H1 (cell line): Measurements from ENCODE around the gene KCNMA1.

Source experiments
- ATF2 ChIP-seq: IDR thresholded peaks from 2 replicates; pipeline ENCODE4 v1.6.1; 2012; ENCODE audit warnings: low read length, inconsistent platforms
- EP300 ChIP-seq, 2 experiments: IDR thresholded peaks; 1 replicate in 1 of 2; 2 replicates in 1 of 2; pipeline ENCODE4 v1.6.1; 2011 to 2012; ENCODE audit warnings: low read depth in 2 of 2, low read length in 2 of 2, mild to moderate bottlenecking in 2 of 2, borderline replicate concordance in 1 of 2, inconsistent platforms in 1 of 2, moderate library complexity in 1 of 2
- JUND ChIP-seq: IDR thresholded peaks from 2 replicates; pipeline ENCODE4 v1.6.1; 2011; ENCODE audit warnings: mild to moderate bottlenecking, improper control_type of control experiment, low read length
- POU5F1 ChIP-seq: IDR thresholded peaks from 2 replicates; pipeline ENCODE4 v1.6.1; 2011; ENCODE audit warnings: low read depth, mild to moderate bottlenecking, low read length, moderate library complexity
- RFX5 ChIP-seq: IDR thresholded peaks from 2 replicates; pipeline ENCODE4 v1.6.1; 2011; ENCODE audit warnings: low read depth, low read length, improper control_type of control experiment, borderline replicate concordance
- SAP30 ChIP-seq: fragments of 300-600 bp; sonication (generic); IDR thresholded peaks from 2 replicates; pipeline ENCODE4 v1.7.1; 2012; ENCODE audit warnings: low read length, moderate library complexity, mild to moderate bottlenecking, inconsistent platforms; ENCODE audit not compliant: insufficient read depth, insufficient replicate concordance
- TAF1 ChIP-seq: IDR thresholded peaks from 2 replicates; pipeline ENCODE4 v1.6.1; 2011; ENCODE audit warnings: mild to moderate bottlenecking, low read depth, low read length
- TCF12 ChIP-seq: IDR thresholded peaks from 2 replicates; pipeline ENCODE4 v1.6.1; 2011; ENCODE audit warnings: low read depth, mild to moderate bottlenecking, low read length

GRCh38 chr10:77241350-77241725, 396.3 kb downstream of the KCNMA1 start:
- TF ChIP-seq SAP30 (no peak), POU5F1 (no peak), TCF12 (no peak), RFX5 (no peak), TAF1 (no peak), ATF2 (no peak), EP300 (IDR thresholded peaks at IDR 0.05; ENCODE audit: borderline replicate concordance in 1 of 2, low read depth in 2 of 2, low read length in 2 of 2) (no peak), JUND (no peak)
